Measurements from ENCODE around the gene MC3R.

- TF ChIP-seq POLR2A (IDR thresholded peaks at IDR 0.05) (no peak), CTCF (IDR thresholded peaks at IDR 0.05) (no peak)
Observed at GRCh38 chr20:56212091-56212490, 36.4 kb upstream of the MC3R start.

All from ovary (tissue), 3 donors.